ENCODE measurements around the gene CDON.

GRCh38 chr11:126086248-126086647 lies 23.6 kb upstream of the CDON start:
- no peak for TF ChIP-seq EZH2 (IDR thresholded peaks at IDR 0.05)
- no peak for TF ChIP-seq POLR2AphosphoS5 (IDR thresholded peaks at IDR 0.05; ENCODE audit: borderline replicate concordance, low read depth, low read length)
- no peak for TF ChIP-seq FOXP2 (optimal IDR thresholded peaks at IDR 0.05; ENCODE audit: control extremely low read depth, extremely low read length, insufficient read depth)

All from SK-N-MC (cell line).